C1 segment of cervical spinal cord (tissue), 14 donors: ENCODE data around the gene CLCN6.

ENCODE experiments used
- DNase-seq, 14 donors: peaks; one replicate each; lab custom pipeline; 2025; lab: John Stamatoyannopoulos, UW

CLCN6 gene

GRCh38 chr1:11805422-11806306 is at the start of gene CLCN6, which contains the start of gene MTHFR:
Gene CLCN6 (plus strand): TSS chr1:11806191. CDS start chr1:11806263, 72 bp downstream.
Gene MTHFR (minus strand): TSS chr1:11805964. CDS start chr1:11803116, 2,848 bp downstream.
- peak; percentile 91 to 99 (median 98) for DNase-seq

GRCh38 chr1:11757047-11757446 is 48.9 kb upstream of the CLCN6 start:
- no peak for DNase-seq

GRCh38 chr1:11759791-11760190 is 46.2 kb upstream of the CLCN6 start:
- DNase-seq, result no peak

GRCh38 chr1:11761285-11761684 is 44.7 kb upstream of the CLCN6 start:
- no peak for DNase-seq

- no peak for DNase-seq
Observed at GRCh38 chr1:11761988-11762406, 44.0 kb upstream of the CLCN6 start, which contains the start of gene C1orf167. Gene C1orf167 (plus strand): TSS chr1:11762193. CDS start chr1:11764401, 2,208 bp downstream.

GRCh38 chr1:11764115-11764514 is 41.9 kb upstream of the CLCN6 start:
- no peak for DNase-seq

GRCh38 chr1:11764519-11764918 is 41.5 kb upstream of the CLCN6 start:
- DNase-seq, result no peak

- no peak for DNase-seq
Observed at GRCh38 chr1:11765661-11766428, 40.1 kb upstream of the CLCN6 start.

GRCh38 chr1:11766429-11766776 is 39.6 kb upstream of the CLCN6 start:
- DNase-seq, result no peak

- DNase-seq, result no peak
Observed at GRCh38 chr1:11767922-11768704, 37.9 kb upstream of the CLCN6 start.

GRCh38 chr1:11768821-11769220 is 37.2 kb upstream of the CLCN6 start:
- no peak for DNase-seq

GRCh38 chr1:11769274-11769673 is 36.7 kb upstream of the CLCN6 start:
- no peak for DNase-seq

GRCh38 chr1:11770011-11770410 is 36.0 kb upstream of the CLCN6 start:
- no peak for DNase-seq

GRCh38 chr1:11771481-11772043 is 34.4 kb upstream of the CLCN6 start:
- DNase-seq, result no peak

GRCh38 chr1:11772458-11772857 is 33.5 kb upstream of the CLCN6 start:
- DNase-seq, result no peak

- no peak for DNase-seq
Observed at GRCh38 chr1:11774753-11775152, 31.2 kb upstream of the CLCN6 start.

GRCh38 chr1:11777658-11778322 is 28.2 kb upstream of the CLCN6 start:
- DNase-seq, result no peak

GRCh38 chr1:11778336-11778735 is 27.7 kb upstream of the CLCN6 start:
- DNase-seq, result no peak

- no peak for DNase-seq
Observed at GRCh38 chr1:11778844-11779623, 27.0 kb upstream of the CLCN6 start.
